IMR-90 (cell line): ENCODE measurements around the gene ADGRG4. TPM values are rescaled to one million over a fixed set of nuclear protein-coding genes. Genes with fewer than 3 reads are reported as not detected.

Experiments
- ATAC-seq: fragments of 200-7000 bp; cut with Tn5 transposase; 2 replicates; pipeline ENCODE4 v1.9.1; 2020; ENCODE audit warnings: low read depth, mild to moderate bottlenecking, moderate library complexity
- BruUV-seq: library from RNA; stranded (reverse); fragments of 400-500 nt; replicated peaks from 2 replicates; lab custom pipeline; 2021; lab: Mats Ljungman, UMichigan
- CTCF ChIA-PET: fragments of 300-600 bp; formaldehyde crosslinking; extraction: SDS; loops from one replicate; lab custom pipeline; 2021; ENCODE audit warnings: antibody characterized with exemption; lab: Yijun Ruan, JAX
- POLR2A ChIA-PET: fragments of 300-600 bp; sonication (Branson Sonifier 250); formaldehyde crosslinking; loops from one replicate; lab custom pipeline; 2022; ENCODE audit warnings: antibody characterized with exemption; ENCODE audit not compliant: unreplicated experiment; lab: Charles Lee
- DNase-seq: peaks from one replicate; pipeline ENCODE4 v3.0.0; 2013
- H2AFZ ChIP-seq: replicated peaks from 2 replicates; pipeline ENCODE3; 2013; ENCODE audit warnings: low read length, mild to moderate bottlenecking; ENCODE audit not compliant: poor library complexity
- H2AK5ac ChIP-seq: 2 replicates; pipeline ENCODE4 v1.6.1; 2013; ENCODE audit warnings: low read depth, low read length, inconsistent platforms
- H2AK9ac ChIP-seq: replicated peaks from 2 replicates; pipeline ENCODE3; 2013; ENCODE audit warnings: mild to moderate bottlenecking, low read depth, low read length, moderate library complexity; ENCODE audit not compliant: poor library complexity
- H2BK120ac ChIP-seq: 2 replicates; pipeline ENCODE4 v1.6.1; 2013; ENCODE audit warnings: low read depth, low read length, inconsistent platforms
- H2BK15ac ChIP-seq: 3 replicates; pipeline ENCODE4 v1.6.1; 2013; ENCODE audit warnings: low read depth, low read length, inconsistent platforms
- H2BK20ac ChIP-seq: 2 replicates; pipeline ENCODE4 v1.6.1; 2013; ENCODE audit warnings: low read depth, mild to moderate bottlenecking, inconsistent platforms, low read length, moderate library complexity
- H2BK5ac ChIP-seq: 2 replicates; pipeline ENCODE4 v1.6.1; 2013; ENCODE audit warnings: mild to moderate bottlenecking, low read depth, low read length, inconsistent platforms; ENCODE audit not compliant: poor library complexity, severe bottlenecking
- H3K14ac ChIP-seq: replicated peaks from 2 replicates; pipeline ENCODE4 v1.6.1; 2013; ENCODE audit warnings: low read depth, low read length, inconsistent platforms
- H3K18ac ChIP-seq: 2 replicates; pipeline ENCODE4 v1.6.1; 2013; ENCODE audit warnings: low read depth, low read length, control low read depth
- H3K23ac ChIP-seq: 2 replicates; pipeline ENCODE4 v1.6.1; 2013; ENCODE audit warnings: low read depth, low read length, inconsistent platforms
- H3K27ac ChIP-seq: 2 replicates; pipeline ENCODE4 v1.5.1; 2013; ENCODE audit warnings: mild to moderate bottlenecking, control low read depth, low read length; ENCODE audit not compliant: insufficient read depth
- H3K27me3 ChIP-seq: 2 replicates; pipeline ENCODE4 v1.6.1; 2013; ENCODE audit warnings: low read length; ENCODE audit not compliant: control insufficient read depth, insufficient read depth
- H3K36me3 ChIP-seq: 2 replicates; pipeline ENCODE4 v1.6.1; 2013; ENCODE audit warnings: low read length, mixed read lengths; ENCODE audit not compliant: control insufficient read depth, insufficient read depth
- H3K4ac ChIP-seq: 2 replicates; pipeline ENCODE4 v1.6.1; 2013; ENCODE audit warnings: low read depth, low read length, inconsistent platforms
- H3K4me1 ChIP-seq: 2 replicates; pipeline ENCODE4 v1.6.1; 2013; ENCODE audit warnings: low read length, mixed read lengths; ENCODE audit not compliant: control insufficient read depth, insufficient read depth
- H3K4me2 ChIP-seq: 2 replicates; pipeline ENCODE4 v1.6.1; 2013; ENCODE audit warnings: low read depth, mild to moderate bottlenecking, control low read depth, low read length, moderate library complexity
- H3K4me3 ChIP-seq: 2 replicates; pipeline ENCODE4 v1.5.1; 2013; ENCODE audit warnings: low read depth, mild to moderate bottlenecking, control low read depth, low read length, moderate library complexity; ENCODE audit not compliant: insufficient read depth
- H3K56ac ChIP-seq: 2 replicates; pipeline ENCODE4 v1.6.1; 2013; ENCODE audit warnings: low read length, inconsistent platforms; ENCODE audit not compliant: insufficient read depth; ENCODE audit errors: extremely low read depth
- H3K79me1 ChIP-seq, 2 experiments: 2 replicates each; pipeline ENCODE4 v1.6.1; 2013; ENCODE audit warnings: low read length in 2 of 2, inconsistent platforms in 1 of 2, low read depth in 1 of 2
- H3K9ac ChIP-seq: 2 replicates; pipeline ENCODE4 v1.6.1; 2013; ENCODE audit warnings: low read depth, low read length, control low read depth
- H3K9me1 ChIP-seq: 2 replicates; pipeline ENCODE4 v1.6.1; 2013; ENCODE audit warnings: low read length, inconsistent platforms; ENCODE audit not compliant: insufficient read depth
- H3K9me3 ChIP-seq: 2 replicates; pipeline ENCODE4 v1.6.1; 2013; ENCODE audit warnings: low read length; ENCODE audit not compliant: control insufficient read depth, insufficient read depth
- H4K20me1 ChIP-seq: 2 replicates; pipeline ENCODE4 v1.6.1; 2013; ENCODE audit warnings: low read length, inconsistent platforms; ENCODE audit not compliant: insufficient read depth
- H4K5ac ChIP-seq: 2 replicates; pipeline ENCODE4 v1.6.1; 2013; ENCODE audit warnings: mild to moderate bottlenecking, low read depth, low read length, control low read depth
- H4K8ac ChIP-seq, 2 experiments: 2 replicates each; pipeline ENCODE4 v1.6.1; 2013; ENCODE audit warnings: low read depth in 2 of 2, low read length in 2 of 2, control low read depth in 1 of 2, inconsistent platforms in 1 of 2
- H4K91ac ChIP-seq: 2 replicates; pipeline ENCODE4 v1.6.1; 2013; ENCODE audit warnings: low read depth, low read length, inconsistent platforms; ENCODE audit not compliant: insufficient read depth
- BHLHE40 ChIP-seq: fragments of 150-350 bp; IDR thresholded peaks from 2 replicates; pipeline ENCODE4 v1.6.1; 2016; ENCODE audit warnings: mild to moderate bottlenecking, low read depth, low read length
- ELK1 ChIP-seq: fragments of 150-350 bp; IDR thresholded peaks from 2 replicates; pipeline ENCODE4 v1.6.1; 2016; ENCODE audit warnings: low read depth, mild to moderate bottlenecking, low read length, moderate library complexity, borderline replicate concordance
- MXI1 ChIP-seq: IDR thresholded peaks from 2 replicates; pipeline ENCODE4 v1.6.1; 2012; ENCODE audit warnings: low read depth, mild to moderate bottlenecking, low read length, moderate library complexity, borderline replicate concordance
- POLR2A ChIP-seq: IDR thresholded peaks from 2 replicates; pipeline ENCODE4 v1.6.1; 2012; ENCODE audit warnings: mild to moderate bottlenecking, low read depth, low read length
- RAD21 ChIP-seq: IDR thresholded peaks from 2 replicates; pipeline ENCODE4 v1.6.1; 2012; ENCODE audit warnings: low read length, improper control_type of control experiment
- USF2 ChIP-seq: fragments of 150-350 bp; IDR thresholded peaks from 2 replicates; pipeline ENCODE4 v1.6.1; 2017; ENCODE audit warnings: mild to moderate bottlenecking, antibody characterized with exemption, low read length, low read depth
- WGBS, 2 experiments: methylation state at CpG; one replicate each; pipeline versions ENCODE4 v1.1.5 to v1.1.7; 2013; ENCODE audit warnings: missing lambda C conversion rate in 2 of 2; ENCODE audit not compliant: insufficient read length in 1 of 2; ENCODE audit errors: extremely low coverage in 2 of 2; 5-methylcytosine and 5-hydroxymethylcytosine counted together
- dilution Hi-C: fragments of 300-500 bp; cut with HindIII; formaldehyde crosslinking; loops from one replicate; pipeline ENCODE4 v1.14.3; 2018; ENCODE audit warnings: low sequenced_read_pairs; ENCODE audit not compliant: unreplicated experiment
- in situ Hi-C: fragments of 300-500 bp; cut with MboI; formaldehyde crosslinking; loops from 3 replicates; pipeline ENCODE4 v1.14.3; 2019; ENCODE audit warnings: low sequenced_read_pairs, inconsistent platforms, mixed read lengths
- intact Hi-C: fragments of 100-400 bp; cut with micrococcal nuclease; formaldehyde crosslinking; loops from 2 replicates; pipeline ENCODE4 v1.10.0; 2022
- polyA plus RNA-seq, 3 experiments: library from polyadenylated mRNA; depleted of rRNA; stranded (reverse); fragments of >200 nt; gene quantifications; 2 replicates each; pipeline ENCODE4 v1.2.3, GENCODE V29; 2012; ENCODE audit warnings: low replicate concordance in 1 of 3
- total RNA-seq: library from RNA; depleted of rRNA; stranded (reverse); fragments of >200 nt; gene quantifications from 2 replicates; pipeline ENCODE4 v1.2.3, GENCODE V29; 2012

ADGRG4 gene
- total and polyA plus RNA-seq, 2 of the 4 experiments (the other 2 are of a cell fraction): under 0.01 TPM; not detected in 1

GRCh38 chrX:136353526-136354093, 52.8 kb downstream of the ADGRG4 start:
- no peak for ATAC-seq
- Histone ChIP-seq H4K8ac (no peak overlapping the region), H2BK15ac (no peak overlapping the region), H3K27ac (no peak overlapping the region), H4K20me1 (no peaks in the 10 kb centered on the region), H2AK9ac (no peak overlapping the region), H3K36me3 (no peaks in the 10 kb centered on the region), H3K18ac (no peak overlapping the region), H3K56ac (no peak overlapping the region), H4K91ac (no peak overlapping the region), H2BK5ac (no peak overlapping the region), H2AFZ (no peak overlapping the region), H2BK120ac (no peak overlapping the region), H3K27me3 (no peaks in the 10 kb centered on the region; the same call in none of the 2 replicates), H3K9me3 (no peaks in the 10 kb centered on the region), H3K4me1 (no peaks in the 10 kb centered on the region), H3K9me1 (no peaks in the 10 kb centered on the region), H2BK20ac (no peak overlapping the region), H3K4me3 (no peak overlapping the region), H3K14ac (no peak overlapping the region), H2AK5ac (no peak overlapping the region), H3K23ac (no peak overlapping the region), H3K79me1 (no peaks in the 10 kb centered on the region), H4K5ac (no peak overlapping the region), H3K9ac (no peak overlapping the region), H3K4me2 (no peak overlapping the region), H3K4ac (no peak overlapping the region)
- ChIA-PET POLR2A (no interaction called here), CTCF (no interaction called here)
- TF ChIP-seq ELK1: no peak
- no peak for TF ChIP-seq BHLHE40
- no peak for TF ChIP-seq MXI1
- no peak for TF ChIP-seq RAD21
- no peak for TF ChIP-seq USF2
- no peak for TF ChIP-seq POLR2A
- dilution Hi-C loops: no loop called here
- intact Hi-C loops: no loop called here
- no peak for DNase-seq
- no TSS peak for BruUV-seq
- WGBS, 2 experiments: 0% methylated on average over 1 of the region's 4 CpGs; no CpG with 5 or more reads in 1 of the 2 experiments
- in situ Hi-C loops: no loop called here
